ENCODE results near the gene PCDHGB6.
"Not testable (repeated sequence)": the region's sequence is repeated elsewhere in the genome, so short reads cannot be mapped to it uniquely, and the experiment has no call there.

The PCDHGB6 gene

DNA sequence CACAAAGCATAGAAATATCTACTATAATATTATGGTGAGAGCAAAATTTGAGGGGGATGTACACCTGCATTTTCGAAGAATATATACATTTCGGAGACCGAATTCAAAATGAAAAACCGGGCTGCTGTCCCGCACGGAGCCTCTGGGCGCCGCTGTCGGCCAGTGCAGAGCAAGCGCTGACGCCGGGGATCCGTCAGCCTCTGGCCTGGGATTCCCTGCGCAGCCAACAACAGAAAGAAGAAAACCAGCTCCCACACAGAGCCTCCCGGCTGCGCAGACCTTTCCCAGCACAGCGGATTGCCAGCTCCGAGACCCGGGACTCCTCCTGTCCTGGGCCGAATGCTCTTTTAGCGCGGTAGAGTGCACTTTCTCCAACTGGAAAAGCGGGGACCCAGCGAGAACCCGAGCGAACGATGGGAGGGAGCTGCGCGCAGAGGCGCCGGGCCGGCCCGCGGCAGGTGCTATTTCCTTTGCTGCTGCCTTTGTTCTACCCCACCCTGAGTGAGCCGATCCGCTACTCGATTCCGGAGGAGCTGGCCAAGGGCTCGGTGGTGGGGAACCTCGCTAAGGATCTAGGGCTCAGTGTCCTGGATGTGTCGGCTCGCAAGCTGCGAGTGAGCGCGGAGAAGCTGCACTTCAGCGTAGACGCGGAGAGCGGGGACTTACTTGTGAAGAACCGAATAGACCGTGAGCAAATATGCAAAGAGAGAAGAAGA is at the start of gene PCDHGB6:
Gene PCDHGB6, plus strand, starts transcription at position 232 of the 716 bp plus-strand sequence. Its CDS starts 182 bp downstream, at position 414.
- DNase-seq, result peak; percentile 74

DNA sequence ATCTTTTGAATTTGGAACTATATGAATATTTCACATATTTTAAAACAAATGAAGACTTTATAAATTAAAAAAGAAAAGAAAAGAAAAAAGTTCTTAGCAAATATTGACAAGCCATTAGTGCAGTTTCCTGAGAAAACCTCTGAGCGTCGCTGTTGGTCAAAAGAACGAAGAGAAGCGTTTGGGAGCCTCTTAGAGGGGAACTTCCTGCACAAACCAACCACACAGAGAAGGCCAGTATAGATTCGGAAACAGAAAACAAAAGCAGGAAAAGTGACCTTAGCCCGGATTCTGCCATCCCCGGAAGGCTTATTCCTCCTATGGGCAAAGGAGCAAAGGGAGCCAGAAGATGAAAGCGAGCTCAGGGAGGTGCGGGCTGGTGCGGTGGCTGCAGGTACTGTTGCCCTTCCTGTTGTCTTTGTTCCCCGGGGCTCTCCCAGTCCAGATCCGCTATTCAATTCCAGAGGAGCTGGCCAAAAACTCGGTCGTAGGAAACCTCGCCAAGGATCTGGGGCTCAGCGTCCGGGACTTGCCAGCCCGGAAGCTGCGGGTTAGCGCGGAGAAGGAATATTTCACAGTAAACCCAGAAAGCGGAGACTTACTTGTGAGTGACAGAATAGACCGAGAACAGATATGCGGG is 47.9 kb upstream of the PCDHGB6 start, which contains the start of gene PCDHGB2:
Gene PCDHGB2, plus strand, starts transcription at position 205 of the 637 bp plus-strand sequence. Its CDS starts 142 bp downstream, at position 347.
- DNase-seq, result no peak

DNA sequence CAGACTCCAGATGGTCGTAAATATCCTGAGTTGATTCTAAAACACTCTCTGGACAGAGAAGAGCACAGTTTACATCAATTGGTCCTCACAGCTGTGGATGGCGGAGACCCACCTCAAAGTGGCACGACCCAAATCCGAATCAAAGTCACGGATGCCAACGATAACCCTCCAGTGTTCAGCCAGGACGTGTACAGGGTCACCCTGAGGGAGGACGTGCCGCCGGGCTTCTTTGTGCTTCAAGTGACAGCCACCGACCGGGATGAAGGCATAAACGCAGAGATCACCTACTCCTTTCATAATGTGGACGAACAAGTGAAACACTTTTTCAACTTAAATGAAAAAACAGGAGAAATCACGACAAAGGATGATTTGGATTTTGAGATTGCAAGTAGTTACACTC is 47.1 kb upstream of the PCDHGB6 start:
- DNase-seq, result no peak

- no peak for DNase-seq
These were observed 45.1 kb upstream of the PCDHGB6 start for GRCh38 chr5:141362719-141363118.

DNA sequence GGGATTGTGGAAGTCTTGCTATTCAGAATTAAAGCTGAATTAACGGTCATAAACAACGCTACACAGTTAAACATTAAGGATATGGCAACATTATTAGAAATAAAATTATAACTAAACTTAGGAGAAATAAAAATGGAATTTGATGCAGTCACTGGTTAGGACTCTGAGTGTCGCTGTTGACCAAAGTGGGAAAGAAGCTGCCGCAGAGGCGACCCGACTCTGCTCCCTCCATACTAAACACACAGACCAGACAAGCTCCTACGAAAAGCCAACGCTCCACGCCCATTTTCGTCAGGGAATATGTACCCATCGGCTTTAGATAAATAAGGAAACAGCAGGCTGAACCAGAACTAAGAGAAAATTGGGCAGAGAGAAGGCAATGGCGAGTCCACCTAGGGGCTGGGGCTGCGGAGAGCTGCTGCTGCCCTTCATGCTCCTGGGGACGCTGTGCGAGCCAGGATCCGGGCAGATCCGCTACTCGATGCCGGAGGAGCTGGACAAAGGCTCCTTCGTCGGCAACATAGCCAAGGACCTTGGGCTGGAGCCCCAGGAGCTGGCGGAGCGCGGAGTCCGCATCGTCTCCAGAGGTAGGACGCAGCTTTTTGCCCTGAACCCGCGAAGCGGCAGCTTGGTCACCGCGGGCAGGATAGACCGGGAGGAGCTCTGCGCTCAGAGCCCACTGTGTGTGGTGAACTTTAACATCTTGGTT is 43.7 kb upstream of the PCDHGB6 start, which contains the start of gene PCDHGA5:
Gene PCDHGA5, plus strand, starts transcription at position 211 of the 709 bp plus-strand sequence. Its CDS starts 169 bp downstream, at position 380.
- no peak for DNase-seq

DNA sequence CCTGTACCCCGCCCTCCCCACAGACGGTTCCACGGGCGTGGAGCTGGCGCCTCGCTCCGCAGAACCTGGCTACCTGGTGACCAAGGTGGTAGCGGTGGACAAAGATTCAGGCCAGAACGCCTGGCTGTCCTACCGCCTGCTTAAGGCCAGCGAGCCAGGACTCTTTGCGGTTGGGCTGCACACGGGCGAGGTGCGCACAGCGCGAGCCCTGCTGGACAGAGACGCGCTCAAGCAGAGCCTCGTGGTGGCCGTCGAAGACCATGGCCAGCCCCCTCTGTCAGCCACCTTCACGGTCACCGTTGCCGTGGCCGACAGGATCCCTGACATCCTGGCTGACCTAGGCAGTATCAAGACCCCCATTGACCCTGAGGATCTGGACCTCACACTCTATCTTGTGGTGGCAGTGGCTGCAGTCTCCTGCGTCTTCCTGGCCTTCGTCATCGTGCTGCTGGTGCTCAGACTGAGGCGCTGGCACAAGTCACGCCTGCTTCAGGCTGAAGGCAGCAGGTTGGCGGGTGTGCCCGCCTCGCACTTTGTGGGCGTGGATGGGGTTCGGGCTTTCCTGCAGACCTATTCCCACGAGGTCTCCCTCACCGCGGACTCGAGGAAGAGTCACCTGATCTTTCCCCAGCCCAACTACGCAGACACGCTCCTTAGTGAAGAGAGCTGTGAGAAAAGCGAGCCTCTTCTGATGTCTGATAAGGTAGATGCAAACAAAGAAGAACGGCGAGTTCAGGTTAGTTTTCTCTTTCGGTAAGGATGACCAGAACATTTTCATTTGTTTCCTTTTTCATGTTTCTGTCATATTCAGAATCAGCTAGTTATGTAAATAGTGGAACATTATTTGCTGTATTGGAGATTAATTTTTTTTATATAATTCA is 41.6 kb upstream of the PCDHGB6 start:
- no peak for DNase-seq

- DNase-seq, result peak; percentile 77
These were observed 37.6 kb upstream of the PCDHGB6 start, which contains the start of gene PCDHGB3 for GRCh38 chr5:141369994-141370848. Gene PCDHGB3, plus strand, starts transcription at chr5:141370242. Its CDS starts 153 bp downstream, at chr5:141370395.

DNA sequence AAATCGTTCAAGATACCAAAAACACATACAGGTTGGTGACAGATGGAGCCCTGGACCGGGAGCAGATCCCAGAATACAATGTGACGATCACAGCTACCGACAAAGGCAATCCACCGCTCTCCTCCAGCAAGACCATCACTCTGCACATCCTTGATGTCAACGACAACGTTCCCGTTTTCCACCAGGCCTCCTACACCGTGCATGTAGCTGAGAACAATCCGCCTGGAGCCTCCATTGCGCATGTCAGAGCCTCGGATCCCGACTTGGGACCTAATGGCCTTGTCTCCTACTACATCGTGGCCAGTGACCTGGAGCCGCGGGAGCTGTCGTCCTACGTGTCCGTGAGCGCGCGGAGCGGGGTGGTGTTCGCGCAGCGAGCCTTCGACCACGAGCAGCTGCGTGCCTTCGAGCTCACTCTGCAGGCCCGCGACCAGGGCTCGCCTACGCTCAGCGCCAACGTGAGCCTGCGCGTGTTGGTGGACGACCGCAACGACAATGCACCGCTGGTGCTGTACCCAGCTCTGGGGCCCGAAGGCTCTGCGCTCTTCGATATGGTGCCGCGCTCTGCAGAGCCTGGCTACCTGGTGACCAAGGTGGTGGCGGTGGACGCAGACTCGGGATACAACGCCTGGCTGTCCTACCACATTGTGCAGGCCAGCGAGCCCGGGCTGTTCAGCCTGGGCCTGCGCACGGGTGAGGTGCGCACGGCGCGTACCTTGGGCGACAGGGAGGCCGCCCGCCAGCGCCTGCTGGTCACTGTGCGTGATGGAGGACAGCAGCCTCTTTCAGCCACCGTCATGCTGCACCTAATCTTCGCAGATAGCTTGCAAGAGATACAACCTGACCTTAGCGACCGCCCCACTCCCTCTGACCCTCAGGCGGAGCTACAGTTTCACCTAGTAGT is 36.0 kb upstream of the PCDHGB6 start:
- DNase-seq, result no peak

DNA sequence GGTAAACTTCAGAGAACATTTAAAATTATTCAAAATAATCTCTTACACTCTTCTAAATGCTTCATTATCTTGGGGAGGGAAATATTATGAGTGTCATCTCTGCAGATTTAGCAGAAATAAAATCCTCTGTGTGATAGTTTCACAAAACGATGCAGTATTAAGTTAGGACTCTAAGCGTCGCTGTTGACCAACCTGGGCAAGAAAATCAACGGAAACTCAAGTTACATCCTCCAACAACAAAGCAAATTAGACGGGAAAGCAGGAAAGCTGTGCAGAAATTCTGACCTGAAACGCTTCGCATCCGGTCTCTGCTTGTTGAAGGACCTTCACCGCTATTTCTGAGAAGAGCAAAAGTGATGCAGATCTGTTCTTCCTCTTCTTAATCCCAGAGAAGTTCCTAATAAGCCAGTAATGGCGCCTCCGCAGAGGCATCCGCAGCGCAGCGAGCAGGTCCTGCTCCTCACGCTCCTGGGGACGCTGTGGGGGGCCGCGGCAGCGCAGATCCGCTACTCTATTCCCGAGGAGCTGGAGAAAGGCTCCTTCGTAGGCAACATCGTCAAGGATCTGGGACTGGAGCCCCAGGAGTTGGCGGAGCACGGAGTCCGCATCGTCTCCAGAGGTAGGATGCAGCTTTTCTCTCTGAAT is 34.0 kb upstream of the PCDHGB6 start, which contains the start of gene PCDHGA6:
Gene PCDHGA6, plus strand, starts transcription at position 219 of the 645 bp plus-strand sequence. Its CDS starts 193 bp downstream, at position 412.
- DNase-seq, result no peak

GRCh38 chr5:141374627-141375026 is 33.2 kb upstream of the PCDHGB6 start:
- no peak for DNase-seq

- not testable (repeated sequence) for DNase-seq
These were observed 32.2 kb upstream of the PCDHGB6 start for GRCh38 chr5:141375444-141376155.

DNA sequence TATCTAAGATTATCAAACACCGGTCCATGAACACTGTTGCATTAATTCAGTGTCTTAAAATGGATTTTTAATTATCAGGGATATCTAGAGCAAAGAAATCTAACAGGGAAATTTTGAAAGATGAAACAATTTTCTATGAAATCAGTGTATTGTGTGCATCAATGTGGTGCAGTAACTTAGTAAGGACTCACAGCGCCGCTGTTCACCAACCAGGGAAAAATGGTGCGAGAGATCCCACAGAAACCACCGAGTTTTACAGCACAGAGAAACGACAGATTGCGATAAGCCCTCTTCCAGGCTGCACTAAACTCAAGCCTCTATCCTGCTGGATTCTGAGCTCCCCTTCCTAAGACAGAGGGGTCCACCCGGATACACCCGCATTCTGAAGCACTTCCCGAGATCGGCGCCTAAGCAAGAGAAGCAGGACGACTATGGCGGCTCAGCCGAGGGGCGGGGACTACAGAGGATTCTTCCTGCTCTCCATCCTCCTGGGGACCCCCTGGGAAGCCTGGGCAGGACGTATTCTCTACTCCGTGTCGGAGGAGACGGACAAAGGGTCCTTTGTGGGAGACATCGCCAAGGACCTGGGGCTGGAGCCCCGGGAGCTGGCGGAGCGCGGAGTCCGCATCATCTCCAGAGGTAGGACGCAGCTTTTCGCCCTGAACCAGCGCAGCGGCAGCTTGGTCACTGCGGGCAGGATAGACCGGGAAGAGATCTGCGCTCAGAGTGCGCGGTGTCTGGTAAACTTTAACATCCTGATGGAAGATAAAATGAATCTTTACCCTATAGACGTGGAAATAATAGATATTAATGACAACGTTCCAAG is 25.1 kb upstream of the PCDHGB6 start, which contains the start of gene PCDHGA7:
Gene PCDHGA7, plus strand, starts transcription at position 274 of the 826 bp plus-strand sequence. Its CDS starts 158 bp downstream, at position 432.
- no peak for DNase-seq

- DNase-seq, result no peak
These were observed 24.5 kb upstream of the PCDHGB6 start for GRCh38 chr5:141383345-141383744.

DNA sequence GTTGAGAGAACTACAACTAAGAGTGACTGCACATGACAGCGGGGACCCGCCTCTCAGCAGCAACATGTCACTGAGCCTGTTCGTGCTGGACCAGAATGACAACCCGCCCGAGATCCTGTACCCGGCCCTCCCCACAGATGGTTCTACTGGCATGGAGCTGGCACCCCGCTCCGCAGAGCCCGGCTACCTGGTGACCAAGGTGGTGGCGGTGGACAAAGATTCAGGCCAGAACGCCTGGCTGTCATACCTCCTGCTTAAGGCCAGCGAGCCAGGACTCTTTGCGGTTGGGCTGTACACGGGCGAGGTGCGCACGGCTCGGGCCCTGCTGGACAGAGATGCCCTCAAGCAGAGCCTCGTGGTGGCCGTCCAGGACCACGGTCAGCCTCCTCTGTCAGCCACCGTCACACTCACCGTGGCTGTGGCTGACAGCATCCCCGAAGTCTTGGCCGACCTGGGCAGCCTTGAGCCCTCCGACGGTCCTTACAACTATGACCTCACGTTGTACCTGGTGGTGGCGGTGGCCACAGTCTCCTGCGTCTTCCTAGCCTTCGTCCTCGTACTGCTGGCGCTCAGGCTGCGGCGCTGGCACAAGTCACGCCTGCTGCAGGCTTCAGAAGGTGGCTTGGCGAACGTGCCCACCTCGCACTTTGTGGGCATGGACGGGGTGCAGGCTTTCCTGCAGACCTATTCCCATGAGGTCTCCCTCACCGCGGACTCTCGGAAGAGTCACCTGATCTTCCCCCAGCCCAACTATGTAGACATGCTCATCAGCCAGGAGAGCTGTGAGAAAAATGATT is 23.2 kb upstream of the PCDHGB6 start:
- DNase-seq, result no peak

- DNase-seq, result peak; percentile 69
These were observed 20.1 kb upstream of the PCDHGB6 start, which contains the start of gene PCDHGB4 for GRCh38 chr5:141387557-141388311. Gene PCDHGB4, plus strand, starts transcription at chr5:141387698. Its CDS starts 187 bp downstream, at chr5:141387885.

DNA sequence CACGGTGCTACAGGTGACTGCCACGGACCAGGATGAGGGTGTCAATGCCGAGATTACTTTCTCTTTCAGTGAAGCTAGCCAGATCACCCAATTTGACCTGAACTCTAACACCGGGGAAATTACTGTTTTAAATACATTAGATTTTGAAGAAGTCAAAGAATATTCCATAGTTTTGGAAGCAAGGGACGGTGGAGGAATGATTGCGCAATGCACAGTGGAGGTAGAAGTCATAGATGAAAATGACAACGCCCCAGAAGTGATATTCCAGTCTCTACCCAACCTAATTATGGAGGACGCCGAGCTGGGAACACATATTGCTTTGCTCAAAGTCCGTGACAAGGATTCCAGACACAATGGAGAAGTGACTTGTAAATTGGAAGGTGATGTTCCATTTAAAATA is 19.2 kb upstream of the PCDHGB6 start:
- DNase-seq, result no peak

Data from activated effector memory CD4-positive, alpha-beta T cell treated with anti-CD3 and anti-CD28 coated beads, Interleukin-2, amount 50 U/mL, for 16 hours (primary cell).